ENCODE measurements around the gene PTGDS.

Gene PTGDS

DNA sequence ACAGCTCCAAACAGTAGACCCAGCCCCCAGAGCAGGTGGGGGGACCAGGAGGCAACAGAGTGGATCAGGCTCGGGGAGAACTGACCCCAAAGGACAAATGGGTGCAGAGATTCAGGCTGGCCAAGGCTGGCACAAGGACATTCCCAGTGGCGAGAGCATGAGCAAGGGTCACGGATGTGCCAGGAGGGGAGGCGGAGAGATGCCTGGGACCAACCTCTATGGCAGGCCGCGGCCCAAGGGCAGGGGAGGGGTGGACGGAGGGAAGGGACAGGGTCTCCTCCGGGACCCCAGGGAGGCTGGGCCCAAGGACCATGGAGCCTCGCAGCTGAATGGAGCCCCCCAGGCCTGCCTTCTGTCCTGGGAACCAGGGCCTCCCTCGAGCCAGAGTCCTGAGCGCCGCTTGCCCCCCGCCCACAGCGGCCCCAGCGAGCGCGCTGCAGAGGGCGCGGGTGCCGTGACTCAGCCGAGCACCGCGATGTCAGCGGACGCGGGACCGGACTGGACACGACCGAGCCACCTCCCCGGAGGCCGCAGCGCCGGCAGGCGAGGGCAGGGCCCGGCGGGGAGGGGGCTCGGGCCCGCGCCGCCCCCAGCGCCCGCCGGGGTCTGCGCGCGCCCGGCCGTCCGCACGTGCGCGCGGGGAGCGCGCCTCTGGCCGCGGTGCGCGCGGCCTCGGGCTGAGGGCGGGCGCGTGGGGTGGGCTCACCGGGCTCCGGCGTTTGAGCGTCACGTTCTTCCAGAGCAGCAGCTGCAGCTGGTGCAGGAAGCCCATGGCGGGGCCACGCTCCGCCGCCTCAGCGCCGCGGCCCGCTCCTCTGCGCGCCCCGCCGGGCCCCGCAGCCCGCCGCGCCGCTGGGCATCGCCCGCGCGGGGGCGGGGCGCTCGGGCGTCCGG lies 50.3 kb downstream of the PTGDS start, which contains the start of gene ABCA2:
TSS of gene ABCA2 (minus strand) at position 869 of the 894 bp plus-strand sequence. CDS start at position 772, 97 bp downstream.
- ChIA-PET CTCF (interaction anchor here (0.8 to 9.4 kb wide), 14 partner anchors 8 to 261 kb away, joined by 3 to 202 read pairs (median 17); partner anchors contain the start of genes AJM1, NPDC1, PAXX and SAPCD2), POLR2A (no interaction called here)
- TF ChIP-seq CTCF (IDR thresholded peaks at IDR 0.05; ENCODE audit: control extremely low read depth, extremely low read depth, low read depth, missing control alignments): no peak
- no peak for DNase-seq (ENCODE audit: extremely low spot score)

- CTCF ChIA-PET: interaction anchor here (0.8 to 9.4 kb wide), 60 partner anchors 9 to 322 kb away, joined by 3 to 202 read pairs (median 6); partner anchors contain the start of genes AJM1, CLIC3, MAN1B1 and NPDC1
- POLR2A ChIA-PET: no interaction called here
- peak; percentile 83 for DNase-seq (ENCODE audit: extremely low spot score)
- peak; percentile 78 for TF ChIP-seq CTCF (IDR thresholded peaks at IDR 0.05; ENCODE audit: control extremely low read depth, extremely low read depth, low read depth, missing control alignments)
Observed at GRCh38 chr9:137028263-137029057, 51.2 kb downstream of the PTGDS start.

GRCh38 chr9:137029058-137029936 lies 52.0 kb downstream of the PTGDS start:
- peak; percentile 98 for TF ChIP-seq CTCF (IDR thresholded peaks at IDR 0.05; ENCODE audit: control extremely low read depth, extremely low read depth, low read depth, missing control alignments)
- peak; percentile 83 for DNase-seq (ENCODE audit: extremely low spot score)
- ChIA-PET POLR2A (no interaction called here), CTCF (interaction anchor here (0.6 to 9.4 kb wide), 71 partner anchors 9 to 939 kb away, joined by 3 to 202 read pairs (median 6); partner anchors contain the start of genes AJM1, CLIC3, MAN1B1 and NPDC1)

GRCh38 chr9:137030006-137030405 lies 52.7 kb downstream of the PTGDS start:
- CTCF ChIA-PET: interaction anchor here (0.6 to 9.4 kb wide), 64 partner anchors 9 to 939 kb away, joined by 3 to 202 read pairs (median 6); partner anchors contain the start of genes AJM1, CLIC3, MAN1B1 and NPDC1
- TF ChIP-seq CTCF (IDR thresholded peaks at IDR 0.05; ENCODE audit: control extremely low read depth, extremely low read depth, low read depth, missing control alignments): no peak
- POLR2A ChIA-PET: no interaction called here
- DNase-seq (ENCODE audit: extremely low spot score): no peak

DNA sequence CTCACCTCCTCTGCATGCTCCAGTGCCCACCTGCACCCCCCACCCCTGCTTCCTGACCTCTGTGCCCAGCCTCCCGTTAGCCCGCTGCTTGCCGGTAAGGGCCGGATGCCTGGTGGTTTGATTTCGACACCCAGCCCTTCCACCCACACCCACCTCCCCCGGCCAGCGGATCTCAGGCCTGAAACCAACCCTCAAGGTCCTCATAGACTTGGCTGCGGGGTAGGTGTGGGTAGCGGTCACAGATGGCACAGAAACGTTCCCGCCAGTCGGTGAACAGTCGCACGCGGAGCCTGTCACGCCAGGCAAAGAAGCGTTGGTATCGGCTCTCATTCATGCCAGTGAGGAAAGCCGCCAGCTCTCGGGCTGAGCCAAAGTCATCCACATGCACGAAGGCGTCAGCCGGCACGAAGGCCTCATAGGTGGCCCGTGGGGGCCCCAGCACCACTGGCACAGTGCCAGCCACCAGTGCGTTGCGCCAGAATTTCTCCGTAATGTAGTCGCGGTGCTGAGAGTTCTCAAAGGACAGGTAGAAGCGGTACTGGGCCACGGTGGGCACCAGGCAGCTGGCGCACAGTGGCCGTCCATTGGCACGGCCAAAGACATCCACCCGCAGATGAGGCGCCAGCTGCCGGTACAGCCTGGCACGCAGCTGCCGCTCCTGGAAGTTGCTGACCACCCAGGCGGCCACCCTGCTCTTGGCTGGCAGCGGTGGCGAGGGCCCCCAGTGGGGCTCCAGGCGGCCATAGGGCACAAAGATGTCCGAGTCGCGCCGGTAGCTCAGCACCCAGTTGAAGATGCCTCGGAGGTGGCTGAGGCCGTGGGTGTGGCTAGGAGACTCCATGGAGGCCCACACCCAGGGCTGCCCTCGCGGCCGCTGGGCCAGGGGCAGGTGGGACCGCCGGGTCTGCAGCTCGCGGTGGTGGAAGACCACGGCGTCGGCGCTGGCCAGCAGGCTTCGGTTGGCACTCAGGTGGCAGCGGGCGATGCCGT lies 53.5 kb downstream of the PTGDS start:
- ChIA-PET POLR2A (no interaction called here), CTCF (interaction anchor here (1.3 to 9.4 kb wide), 20 partner anchors 9 to 259 kb away, joined by 3 to 202 read pairs (median 8); partner anchors contain the start of genes AJM1, C8G, FBXW5 and MAN1B1)

More for the DNA sequence above, 53.5 kb downstream of the PTGDS start:
- no peak for TF ChIP-seq CTCF (IDR thresholded peaks at IDR 0.05; ENCODE audit: control extremely low read depth, extremely low read depth, low read depth, missing control alignments)
- no peak for DNase-seq (ENCODE audit: extremely low spot score)

Measured in GM10248 (cell line).